Vagina (tissue), 2 donors: ENCODE measurements around the gene PIEZO2.

ENCODE experiments used
- POLR2A ChIP-seq, 2 donors: fragments of 450-650 bp; IDR thresholded peaks; one replicate each; pipeline ENCODE4 v1.6.1; 2017; ENCODE audit warnings: antibody characterized with exemption in 2 of 2, mild to moderate bottlenecking in 2 of 2, moderate library complexity in 2 of 2
- POLR2AphosphoS5 ChIP-seq, 2 donors: sonication (generic); formaldehyde crosslinking; IDR thresholded peaks; one replicate each; pipeline ENCODE4 v1.9.0; 2017; ENCODE audit warnings: antibody characterized with exemption in 2 of 2, mild to moderate bottlenecking in 2 of 2, low read depth in 1 of 2; ENCODE audit not compliant: insufficient read depth in 1 of 2
- TF ChIP-seq, protein P1 (sequence below), 3 experiments: fragments of 450-650 bp in 2 of 3; fragments of 200-600 bp in 1 of 3; sonication (generic) in 1 of 3; IDR thresholded peaks; one replicate each; pipeline ENCODE4 v1.5.1; 2017 to 2019; ENCODE audit warnings: antibody characterized with exemption in 3 of 3, mild to moderate bottlenecking in 2 of 3, moderate library complexity in 2 of 3

GRCh38 chr18:10715791-10716190, 433.6 kb downstream of the PIEZO2 start:
- TF ChIP-seq POLR2A (IDR thresholded peaks at IDR 0.05) (no peak), POLR2AphosphoS5 (IDR thresholded peaks at IDR 0.05; ENCODE audit: insufficient read depth in 1 of 2, low read depth in 1 of 2) (peak in 1 of 2 donors; percentile 59)
- TF ChIP-seq, protein P1, sequence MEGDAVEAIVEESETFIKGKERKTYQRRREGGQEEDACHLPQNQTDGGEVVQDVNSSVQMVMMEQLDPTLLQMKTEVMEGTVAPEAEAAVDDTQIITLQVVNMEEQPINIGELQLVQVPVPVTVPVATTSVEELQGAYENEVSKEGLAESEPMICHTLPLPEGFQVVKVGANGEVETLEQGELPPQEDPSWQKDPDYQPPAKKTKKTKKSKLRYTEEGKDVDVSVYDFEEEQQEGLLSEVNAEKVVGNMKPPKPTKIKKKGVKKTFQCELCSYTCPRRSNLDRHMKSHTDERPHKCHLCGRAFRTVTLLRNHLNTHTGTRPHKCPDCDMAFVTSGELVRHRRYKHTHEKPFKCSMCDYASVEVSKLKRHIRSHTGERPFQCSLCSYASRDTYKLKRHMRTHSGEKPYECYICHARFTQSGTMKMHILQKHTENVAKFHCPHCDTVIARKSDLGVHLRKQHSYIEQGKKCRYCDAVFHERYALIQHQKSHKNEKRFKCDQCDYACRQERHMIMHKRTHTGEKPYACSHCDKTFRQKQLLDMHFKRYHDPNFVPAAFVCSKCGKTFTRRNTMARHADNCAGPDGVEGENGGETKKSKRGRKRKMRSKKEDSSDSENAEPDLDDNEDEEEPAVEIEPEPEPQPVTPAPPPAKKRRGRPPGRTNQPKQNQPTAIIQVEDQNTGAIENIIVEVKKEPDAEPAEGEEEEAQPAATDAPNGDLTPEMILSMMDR (IDR thresholded peaks at IDR 0.05): no peak
